Lung (tissue), 12 donors: Measurements from ENCODE around the gene WDR93. TPM values are rescaled to one million over a fixed set of nuclear protein-coding genes. Genes with fewer than 3 reads are reported as not detected.

Experiments
- ATAC-seq: fragments of 200-7000 bp; cut with Tn5 transposase; one replicate; pipeline ENCODE4 v1.9.1; 2020; ENCODE audit warnings: moderate number of reproducible peaks; ENCODE audit not compliant: insufficient read depth, low FRiP score
- DNase-seq, 3 donors: peaks; one replicate each; pipeline ENCODE4 v3.0.0-alpha.2; 2013 to 2017
- H3K27ac ChIP-seq, 2 donors: one replicate each; pipeline ENCODE4 v1.5.1; 2013; ENCODE audit warnings: mild to moderate bottlenecking in 2 of 2, moderate library complexity in 2 of 2, control low read depth in 1 of 2, inconsistent platforms in 1 of 2, low read depth in 1 of 2, low read length in 1 of 2
- H3K27me3 ChIP-seq, 3 donors: one replicate each; pipeline ENCODE4 v1.5.1; 2013; ENCODE audit warnings: low read length in 2 of 3; ENCODE audit not compliant: control insufficient read depth in 3 of 3, insufficient read depth in 3 of 3
- H3K36me3 ChIP-seq, 4 donors: one replicate each; pipeline ENCODE4 v1.5.1; 2013; ENCODE audit warnings: low read length in 4 of 4, mild to moderate bottlenecking in 1 of 4, moderate library complexity in 1 of 4; ENCODE audit not compliant: control insufficient read depth in 4 of 4, insufficient read depth in 4 of 4
- H3K4me1 ChIP-seq, 5 donors: one replicate each; pipeline ENCODE4 v1.5.1; 2013; ENCODE audit warnings: low read length in 5 of 5, mild to moderate bottlenecking in 2 of 5, moderate library complexity in 1 of 5; ENCODE audit not compliant: control insufficient read depth in 5 of 5, insufficient read depth in 5 of 5
- H3K4me3 ChIP-seq: one replicate; pipeline ENCODE4 v1.5.1; 2013; ENCODE audit warnings: mild to moderate bottlenecking, control low read depth, moderate library complexity
- H3K9ac ChIP-seq, 2 donors: one replicate each; pipeline ENCODE4 v1.5.1; 2013; ENCODE audit warnings: low read length in 2 of 2, control low read depth in 1 of 2; ENCODE audit not compliant: insufficient read depth in 1 of 2
- H3K9me3 ChIP-seq, 4 donors: one replicate each; pipeline ENCODE4 v1.5.1; 2013; ENCODE audit warnings: low read length in 3 of 4, mild to moderate bottlenecking in 1 of 4, moderate library complexity in 1 of 4; ENCODE audit not compliant: control insufficient read depth in 4 of 4, insufficient read depth in 3 of 4
- WGBS, 2 donors: extraction: QIAGEN DNeasy Blood & Tissue Kit; methylation state at CpG; one replicate each; pipeline ENCODE4 v1.1.7; 2013; 5-methylcytosine and 5-hydroxymethylcytosine counted together
- polyA plus RNA-seq, 2 donors: library from polyadenylated mRNA; stranded (reverse); fragments of 200-250 nt; gene quantifications; one replicate each; pipeline ENCODE4 v1.2.1, GENCODE V29; 2013
- total RNA-seq, 2 donors: library from RNA; depleted of rRNA in 1 of 2; stranded (reverse); fragments of >200 nt in 1 of 2; gene quantifications; one replicate each; pipeline ENCODE4 v1.2.1, GENCODE V29; 2014 to 2021
- TF ChIP-seq, protein P1 (sequence below): IDR thresholded peaks from 2 replicates; pipeline ENCODE4 v1.5.1; 2012; ENCODE audit warnings: mild to moderate bottlenecking; ENCODE audit errors: control extremely low read depth, extremely low read depth
- donor health status: control.
- donor health status: control.
- donor health status: Bipolar disorder and iron deficiency.
- donor health status: healthy.
- donor health status: DM: yes; HTN: yes; CAD: no.

The WDR93 gene
- total and polyA plus RNA-seq, 4 donors = 0.95 to 3.8 (median 2.2) TPM

DNA sequence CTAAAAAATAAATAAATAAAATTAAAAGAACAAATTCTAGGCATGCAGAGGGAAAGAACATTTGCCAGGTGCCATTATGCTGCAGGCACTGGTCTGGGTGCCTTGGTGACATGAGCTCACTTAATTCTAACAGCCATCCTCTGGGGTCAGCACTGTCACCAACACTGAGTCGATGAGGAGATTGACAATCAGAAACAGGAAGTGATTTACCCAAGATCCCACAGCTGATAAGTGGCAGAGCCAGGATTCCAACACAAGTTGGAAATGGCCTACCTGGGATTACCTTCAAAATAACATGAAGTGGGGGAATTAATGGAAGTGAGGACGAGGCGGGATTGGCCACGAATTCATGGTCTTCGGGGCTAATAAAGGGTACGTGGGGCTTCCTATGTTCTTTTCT is 15.0 kb upstream of the WDR93 start:
- H3K9ac ChIP-seq = no peak overlapping the region
- H3K9me3 ChIP-seq = no peaks in the 10 kb centered on the region
- peaks cover 3 to 11% (median 5%) of the 10 kb centered on the region in 5 donors for H3K4me1 ChIP-seq
- H3K36me3 ChIP-seq = no peaks in the 10 kb centered on the region
- TF ChIP-seq, protein P1, sequence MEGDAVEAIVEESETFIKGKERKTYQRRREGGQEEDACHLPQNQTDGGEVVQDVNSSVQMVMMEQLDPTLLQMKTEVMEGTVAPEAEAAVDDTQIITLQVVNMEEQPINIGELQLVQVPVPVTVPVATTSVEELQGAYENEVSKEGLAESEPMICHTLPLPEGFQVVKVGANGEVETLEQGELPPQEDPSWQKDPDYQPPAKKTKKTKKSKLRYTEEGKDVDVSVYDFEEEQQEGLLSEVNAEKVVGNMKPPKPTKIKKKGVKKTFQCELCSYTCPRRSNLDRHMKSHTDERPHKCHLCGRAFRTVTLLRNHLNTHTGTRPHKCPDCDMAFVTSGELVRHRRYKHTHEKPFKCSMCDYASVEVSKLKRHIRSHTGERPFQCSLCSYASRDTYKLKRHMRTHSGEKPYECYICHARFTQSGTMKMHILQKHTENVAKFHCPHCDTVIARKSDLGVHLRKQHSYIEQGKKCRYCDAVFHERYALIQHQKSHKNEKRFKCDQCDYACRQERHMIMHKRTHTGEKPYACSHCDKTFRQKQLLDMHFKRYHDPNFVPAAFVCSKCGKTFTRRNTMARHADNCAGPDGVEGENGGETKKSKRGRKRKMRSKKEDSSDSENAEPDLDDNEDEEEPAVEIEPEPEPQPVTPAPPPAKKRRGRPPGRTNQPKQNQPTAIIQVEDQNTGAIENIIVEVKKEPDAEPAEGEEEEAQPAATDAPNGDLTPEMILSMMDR = no peak
- no peak for ATAC-seq
- H3K4me3 ChIP-seq = no peak overlapping the region
- DNase-seq = no peak
- 76 to 85% methylated on average over 6 of the region's 6 CpGs for WGBS, 2 donors
- H3K27ac ChIP-seq = no peak overlapping the region
- H3K27me3 ChIP-seq = no peaks in the 10 kb centered on the region

DNA sequence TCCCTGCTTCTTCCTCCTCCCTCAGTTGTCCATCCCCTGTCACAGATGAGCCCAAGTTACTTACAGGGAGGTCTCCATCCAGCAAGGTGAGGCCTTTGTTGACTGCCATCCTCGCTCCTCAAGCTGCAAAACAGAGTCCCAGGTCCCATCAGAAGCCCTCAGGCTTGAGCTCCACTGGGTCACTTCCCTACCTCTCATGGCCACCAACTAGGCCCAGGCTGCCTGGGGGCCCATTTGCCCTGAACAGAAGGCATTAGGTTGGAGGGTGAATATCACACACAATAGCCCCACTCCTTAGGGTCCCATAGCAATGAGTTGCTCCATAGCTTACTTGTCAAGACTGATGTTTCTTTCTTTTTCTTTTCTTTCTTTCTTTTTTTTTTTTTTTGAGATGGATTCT is 13.2 kb upstream of the WDR93 start:
- H3K36me3 ChIP-seq = no peaks in the 10 kb centered on the region
- no peak overlapping the region for H3K27ac ChIP-seq
- TF ChIP-seq, protein P1 = no peak
- peaks cover 3 to 14% (median 9%) of the 10 kb centered on the region in 5 donors for H3K4me1 ChIP-seq
- H3K4me3 ChIP-seq = no peak overlapping the region
- H3K9me3 ChIP-seq = no peaks in the 10 kb centered on the region
- no peak overlapping the region for H3K9ac ChIP-seq
- WGBS, 2 donors = 90 to 100% methylated on average over 1 of the region's 1 CpG
- H3K27me3 ChIP-seq = no peaks in the 10 kb centered on the region
- no peak for ATAC-seq
- no peak for DNase-seq

DNA sequence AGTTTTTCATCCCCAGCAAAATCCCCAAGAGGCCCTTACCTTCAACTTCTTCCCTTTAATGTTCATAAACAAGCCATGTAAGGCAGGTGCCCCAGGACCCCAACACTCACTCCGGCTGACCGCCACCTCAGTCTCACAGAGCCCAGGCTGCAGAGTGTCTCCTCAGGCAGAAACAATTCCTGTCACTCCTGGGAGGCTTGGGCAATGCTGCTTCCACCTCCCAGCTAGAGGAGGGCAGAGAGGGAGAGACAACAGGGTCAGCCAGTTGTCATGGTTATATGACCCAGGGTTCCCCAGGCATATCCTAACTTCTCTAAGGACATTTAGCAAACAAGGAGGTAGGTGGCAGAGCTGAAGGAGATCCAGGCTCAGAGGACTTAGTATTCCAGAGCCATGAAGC is 11.4 kb upstream of the WDR93 start, which contains the start of gene PLIN1:
Gene PLIN1, minus strand, starts transcription at position 156 of the 400 bp plus-strand sequence. CDS start 1,878 bp downstream, outside the sequence.
- WGBS, 2 donors = 97 to 98% methylated on average over 2 of the region's 2 CpGs
- no peak within 1 kb of the TSS for H3K4me3 ChIP-seq
- TF ChIP-seq, protein P1 = no peak
- no peak for ATAC-seq
- H3K9me3 ChIP-seq = no peaks in the 10 kb centered on the region
- no peak within 1 kb of the TSS for H3K9ac ChIP-seq
- DNase-seq = no peak
- peak within 1 kb of the TSS; percentile 46 to 51 for H3K27ac ChIP-seq
- peaks cover 0 to 11% (median 9%) of the 10 kb centered on the region in 5 donors for H3K4me1 ChIP-seq
- H3K36me3 ChIP-seq = peaks cover 0 to 4% (median under 1%) of the 10 kb centered on the region in 4 donors
- H3K27me3 ChIP-seq = no peaks in the 10 kb centered on the region

DNA sequence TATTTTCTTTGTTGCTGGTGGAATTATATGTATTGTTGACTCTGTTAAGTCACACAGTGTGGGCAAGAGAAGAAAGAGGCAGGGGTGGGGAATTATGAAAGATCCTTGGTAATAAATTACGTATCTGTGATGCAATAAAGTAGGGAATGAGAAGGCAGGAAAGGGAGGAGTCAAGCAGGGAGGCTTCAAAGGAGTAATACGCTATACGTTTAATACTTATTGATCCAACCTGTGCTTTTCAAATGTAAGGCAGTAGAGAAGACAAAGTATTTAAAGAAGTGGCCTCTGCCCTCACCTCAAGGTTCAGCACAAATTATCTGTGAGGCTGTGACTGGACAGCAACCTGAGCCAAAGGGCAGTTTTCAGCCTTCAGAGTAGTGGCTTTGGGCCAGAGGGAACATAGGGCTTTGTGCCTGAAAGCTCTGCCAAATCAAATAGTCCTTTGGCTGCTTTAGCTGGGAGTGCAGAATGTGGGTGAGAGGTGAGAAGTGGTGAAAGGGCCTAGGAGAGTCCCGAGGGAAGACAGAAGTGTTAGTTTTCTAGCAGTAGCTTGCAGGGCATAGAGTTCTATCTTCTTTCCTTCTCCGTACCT is 10.2 kb upstream of the WDR93 start:
- Histone ChIP-seq H3K36me3 (peaks cover 0 to 7% (median under 1%) of the 10 kb centered on the region in 4 donors), H3K4me3 (no peak overlapping the region), H3K4me1 (peaks cover 0 to 11% (median 9%) of the 10 kb centered on the region in 5 donors), H3K9ac (no peak overlapping the region), H3K9me3 (no peaks in the 10 kb centered on the region), H3K27me3 (no peaks in the 10 kb centered on the region), H3K27ac (peak overlapping the region; percentile 29 to 51)
- TF ChIP-seq, protein P1 = no peak
- DNase-seq = peak; percentile 49 to 85 (median 71)
- WGBS, 2 donors = 55 to 71% methylated on average over 5 of the region's 5 CpGs
- peak; percentile 39 for ATAC-seq
